Glutamatergic neuron (in vitro differentiated cells): ENCODE measurements around the gene HTT. TPM values are rescaled to one million over a fixed set of nuclear protein-coding genes. Genes with fewer than 3 reads are reported as not detected.

Experiments
- DNase-seq: peaks from one replicate; pipeline ENCODE4 v3.0.0; 2022
- H3K27ac Mint-ChIP-seq: one replicate; pipeline ENCODE4 v1.8.0; 2020; ENCODE audit warnings: mild to moderate bottlenecking, mixed read lengths, inconsistent platforms; ENCODE audit not compliant: unreplicated experiment
- H3K27me3 Mint-ChIP-seq: one replicate; pipeline ENCODE4 v1.8.0; 2020; ENCODE audit warnings: mild to moderate bottlenecking, moderate library complexity, mixed read lengths, inconsistent platforms; ENCODE audit not compliant: unreplicated experiment
- H3K36me3 Mint-ChIP-seq: one replicate; pipeline ENCODE4 v1.8.0; 2020; ENCODE audit warnings: mild to moderate bottlenecking, mixed read lengths, inconsistent platforms; ENCODE audit not compliant: unreplicated experiment
- H3K4me1 Mint-ChIP-seq: one replicate; pipeline ENCODE4 v1.8.0; 2020; ENCODE audit warnings: mild to moderate bottlenecking, low read depth, mixed read lengths, inconsistent platforms; ENCODE audit not compliant: unreplicated experiment
- H3K4me3 Mint-ChIP-seq: one replicate; pipeline ENCODE4 v1.8.0; 2020; ENCODE audit warnings: mild to moderate bottlenecking, mixed read lengths, inconsistent platforms; ENCODE audit not compliant: unreplicated experiment
- H3K9me3 Mint-ChIP-seq: one replicate; pipeline ENCODE4 v1.8.0; 2020; ENCODE audit warnings: mild to moderate bottlenecking, moderate library complexity, mixed read lengths, inconsistent platforms; ENCODE audit not compliant: unreplicated experiment
- CTCF ChIP-seq: fragments of 200-600 bp; sonication (generic); IDR thresholded peaks from one replicate; pipeline ENCODE4 v1.5.0; 2021; ENCODE audit not compliant: partially characterized antibody, unreplicated experiment
- total RNA-seq: library from RNA; stranded (reverse); fragmentation: NEBNext Ultra II Directional; extraction: Animal tissue kit (Norgen Biotek cat#: 25700); gene quantifications from one replicate; pipeline ENCODE4 v1.2.1, GENCODE V29; 2021; ENCODE audit not compliant: unreplicated experiment

HTT gene
- total RNA-seq, 1 donor from 2014 or later = 107 TPM

- Mint-ChIP-seq H3K27me3 (peaks cover 7% of the 10 kb centered on the region), H3K36me3 (peaks cover 16% of the 10 kb centered on the region), H3K27ac (no peak overlapping the region), H3K4me3 (no peak overlapping the region), H3K4me1 (peaks cover 4% of the 10 kb centered on the region), H3K9me3 (peaks cover under 1% of the 10 kb centered on the region)
- no peak for DNase-seq
- no peak for TF ChIP-seq CTCF
These were observed 152.0 kb downstream of the HTT start for GRCh38 chr4:3226467-3226866.

GRCh38 chr4:3226944-3227343 lies 152.5 kb downstream of the HTT start:
- Mint-ChIP-seq H3K27me3 (peaks cover 9% of the 10 kb centered on the region), H3K9me3 (peaks cover 5% of the 10 kb centered on the region), H3K27ac (no peak overlapping the region), H3K4me3 (no peak overlapping the region), H3K36me3 (peaks cover 16% of the 10 kb centered on the region), H3K4me1 (peaks cover 3% of the 10 kb centered on the region)
- no peak for TF ChIP-seq CTCF
- no peak for DNase-seq

- H3K4me1 Mint-ChIP-seq = no peaks in the 10 kb centered on the region
- no peak for DNase-seq
- peaks cover 9% of the 10 kb centered on the region for H3K27me3 Mint-ChIP-seq
- peaks cover 5% of the 10 kb centered on the region for H3K9me3 Mint-ChIP-seq
- peaks cover 16% of the 10 kb centered on the region for H3K36me3 Mint-ChIP-seq
- TF ChIP-seq CTCF = no peak
- H3K4me3 Mint-ChIP-seq = no peak overlapping the region
- H3K27ac Mint-ChIP-seq = no peak overlapping the region
These were observed 153.6 kb downstream of the HTT start for GRCh38 chr4:3227878-3228675.

- Mint-ChIP-seq H3K9me3 (peaks cover 5% of the 10 kb centered on the region), H3K4me3 (no peak overlapping the region), H3K27ac (peak overlapping the region; percentile 6), H3K27me3 (peaks cover 14% of the 10 kb centered on the region), H3K4me1 (peaks cover 4% of the 10 kb centered on the region), H3K36me3 (peaks cover 19% of the 10 kb centered on the region)
- no peak for DNase-seq
- TF ChIP-seq CTCF = no peak
These were observed 154.4 kb downstream of the HTT start for GRCh38 chr4:3228881-3229280.

GRCh38 chr4:3229328-3229727 lies 154.8 kb downstream of the HTT start:
- peaks cover 21% of the 10 kb centered on the region for H3K36me3 Mint-ChIP-seq
- peaks cover 15% of the 10 kb centered on the region for H3K27me3 Mint-ChIP-seq
- no peak overlapping the region for H3K27ac Mint-ChIP-seq
- H3K4me3 Mint-ChIP-seq = no peak overlapping the region
- no peak for DNase-seq
- peaks cover 6% of the 10 kb centered on the region for H3K9me3 Mint-ChIP-seq
- no peak for TF ChIP-seq CTCF
- H3K4me1 Mint-ChIP-seq = peaks cover 5% of the 10 kb centered on the region
